GM12892 (cell line): ENCODE data around the gene KCNMA1.

Experiments used
- POLR2A ChIP-seq: IDR thresholded peaks from 2 replicates; pipeline ENCODE4 v1.6.1; 2011; ENCODE audit warnings: low read depth, low read length, control low read depth
- POLR2AphosphoS5 ChIP-seq: IDR thresholded peaks from 2 replicates; pipeline ENCODE4 v1.6.1; 2011; ENCODE audit warnings: low read depth, low read length, control low read depth
- TAF1 ChIP-seq: IDR thresholded peaks from 2 replicates; pipeline ENCODE4 v1.6.1; 2011; ENCODE audit warnings: low read depth, mild to moderate bottlenecking, control low read depth, low read length, borderline replicate concordance

- TF ChIP-seq POLR2A: no peak
- no peak for TF ChIP-seq TAF1
- no peak for TF ChIP-seq POLR2AphosphoS5
Measured at GRCh38 chr10:77085344-77085743, 552.3 kb downstream of the KCNMA1 start.
